NT2/D1 (cell line): ENCODE measurements around the gene RFC5.
"Not testable (repeated sequence)": the region's sequence is repeated elsewhere in the genome, so short reads cannot be mapped to it uniquely, and the experiment has no call there.

Experiments
- DNase-seq: peaks from one replicate; pipeline ENCODE4 v3.0.0-alpha.2; 2011; ENCODE audit warnings: low read depth, low spot score
- H3K27me3 ChIP-seq: 2 replicates; pipeline ENCODE4 v1.6.0; 2011; ENCODE audit warnings: mild to moderate bottlenecking; ENCODE audit not compliant: insufficient read length, insufficient read depth
- H3K36me3 ChIP-seq: 2 replicates; pipeline ENCODE4 v1.6.1; 2011; ENCODE audit warnings: mild to moderate bottlenecking, low read length, mixed read lengths; ENCODE audit not compliant: insufficient read depth, insufficient read length
- H3K4me1 ChIP-seq: 2 replicates; pipeline ENCODE4 v1.5.1; 2011; ENCODE audit not compliant: insufficient read depth, insufficient read length
- H3K4me3 ChIP-seq: 2 replicates; pipeline ENCODE4 v1.5.1; 2011; ENCODE audit warnings: low read depth; ENCODE audit not compliant: insufficient read length
- H3K9ac ChIP-seq: 2 replicates; pipeline ENCODE4 v1.6.0; 2011; ENCODE audit warnings: low read depth; ENCODE audit not compliant: insufficient read length
- H3K9me3 ChIP-seq: 2 replicates; pipeline ENCODE4 v1.5.1; 2011; ENCODE audit warnings: mild to moderate bottlenecking, low read length; ENCODE audit not compliant: insufficient read depth
- SUZ12 ChIP-seq: IDR thresholded peaks from 2 replicates; pipeline ENCODE4 v1.6.1; 2011; ENCODE audit not compliant: insufficient read length, insufficient read depth; ENCODE audit errors: extremely low read depth
- YY1 ChIP-seq: IDR thresholded peaks from 2 replicates; pipeline ENCODE4 v1.6.1; 2011; ENCODE audit not compliant: insufficient read length, insufficient read depth
- ZNF274 ChIP-seq: IDR thresholded peaks from 2 replicates; pipeline ENCODE4 v1.6.1; 2011; ENCODE audit warnings: mild to moderate bottlenecking, low read depth, low read length

Gene RFC5

DNA sequence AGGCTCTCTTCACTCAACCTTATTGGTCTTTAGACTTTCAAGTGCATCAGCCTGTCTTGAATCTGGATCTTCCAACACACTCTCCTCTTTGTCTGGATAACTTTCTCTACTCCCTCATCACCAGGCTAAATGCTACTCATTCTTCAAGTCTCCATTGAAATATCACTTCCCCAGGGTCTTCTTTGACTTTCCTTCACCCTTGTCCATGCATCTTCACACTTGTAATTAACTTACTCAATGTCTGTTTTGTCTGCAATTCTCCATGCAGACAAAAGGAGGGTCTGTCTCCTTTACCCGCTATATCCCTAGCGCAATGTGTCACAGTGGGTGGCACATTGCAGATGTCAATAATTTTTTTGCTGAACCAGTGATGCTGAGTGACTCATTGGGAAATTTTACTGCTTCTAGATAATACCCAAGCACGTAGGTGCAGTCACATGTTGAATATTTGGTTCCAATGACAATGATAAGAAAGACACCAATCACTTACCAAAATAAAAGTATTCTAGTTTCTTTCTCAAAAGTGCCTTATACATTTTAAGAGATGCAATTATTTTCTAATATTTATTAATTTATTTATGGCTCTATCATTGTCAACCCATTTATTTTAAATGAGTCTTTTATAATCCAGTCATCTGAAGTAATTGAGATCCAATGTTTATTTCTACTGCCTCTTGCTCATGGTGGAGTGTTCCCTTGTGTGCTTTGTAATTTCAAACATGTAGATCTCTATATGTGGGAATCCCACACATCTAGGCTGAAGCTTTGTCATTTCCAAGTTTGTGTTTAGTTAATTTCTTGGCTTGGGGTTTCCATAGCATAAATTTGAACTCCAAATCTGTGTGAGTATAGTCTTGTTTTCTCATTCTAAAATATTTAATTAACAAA lies 21.7 kb upstream of the RFC5 start:
- Histone ChIP-seq H3K4me1 (no peaks in the 10 kb centered on the region), H3K36me3 (no peaks in the 10 kb centered on the region), H3K4me3 (no peak overlapping the region), H3K27me3 (no peaks in the 10 kb centered on the region), H3K9ac (no peak overlapping the region), H3K9me3 (no peaks in the 10 kb centered on the region; the same call in 1 of the 2 replicates)
- DNase-seq = no peak
- TF ChIP-seq ZNF274 (no peak), YY1 (no peak), SUZ12 (no peak)

DNA sequence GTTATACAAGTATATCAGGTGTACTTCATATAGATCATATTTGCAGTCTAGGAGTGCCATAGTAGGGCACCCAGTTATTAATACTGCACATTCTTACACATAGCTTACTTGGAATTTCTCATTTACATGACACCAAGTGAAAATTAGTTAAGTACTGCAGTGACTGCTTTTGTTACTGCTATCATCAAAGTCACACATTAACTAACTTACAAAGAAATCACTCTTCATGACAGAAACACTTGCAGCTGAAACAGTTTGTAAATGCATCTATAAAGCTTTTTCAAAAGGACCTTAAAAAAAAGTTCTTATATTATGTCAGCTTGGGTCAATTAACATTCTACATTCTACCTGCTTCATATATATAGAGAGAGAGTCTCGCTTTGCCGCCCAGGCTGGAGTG lies 17.8 kb upstream of the RFC5 start:
- no peaks in the 10 kb centered on the region for H3K27me3 ChIP-seq
- H3K36me3 ChIP-seq = no peaks in the 10 kb centered on the region
- no peak overlapping the region for H3K9ac ChIP-seq
- H3K9me3 ChIP-seq = no peaks in the 10 kb centered on the region; the same call in 1 of the 2 replicates
- H3K4me3 ChIP-seq = no peak overlapping the region
- TF ChIP-seq SUZ12 (no peak), ZNF274 (no peak)
- no peak for DNase-seq
- no peaks in the 10 kb centered on the region for H3K4me1 ChIP-seq

DNA sequence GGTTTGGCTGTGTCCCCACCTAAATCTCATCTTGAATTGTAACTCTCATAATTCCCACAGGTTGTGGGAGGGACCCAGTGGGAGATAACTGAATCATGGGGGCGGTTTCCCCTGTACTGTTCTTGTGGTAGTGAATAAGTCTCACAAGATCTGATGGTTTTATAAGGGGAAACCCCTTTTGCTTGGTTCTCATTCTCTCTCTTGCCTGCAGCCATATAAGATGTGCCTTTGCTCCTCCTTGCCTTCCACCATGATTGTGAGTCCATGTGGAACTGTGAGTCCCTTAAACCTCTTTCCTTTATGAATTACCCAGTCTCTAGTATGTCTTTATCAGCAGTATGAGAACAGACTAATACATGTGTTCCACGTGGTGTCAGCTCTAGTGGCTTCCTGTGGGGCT lies 16.7 kb upstream of the RFC5 start:
- H3K27me3 ChIP-seq = not testable (repeated sequence)

DNA sequence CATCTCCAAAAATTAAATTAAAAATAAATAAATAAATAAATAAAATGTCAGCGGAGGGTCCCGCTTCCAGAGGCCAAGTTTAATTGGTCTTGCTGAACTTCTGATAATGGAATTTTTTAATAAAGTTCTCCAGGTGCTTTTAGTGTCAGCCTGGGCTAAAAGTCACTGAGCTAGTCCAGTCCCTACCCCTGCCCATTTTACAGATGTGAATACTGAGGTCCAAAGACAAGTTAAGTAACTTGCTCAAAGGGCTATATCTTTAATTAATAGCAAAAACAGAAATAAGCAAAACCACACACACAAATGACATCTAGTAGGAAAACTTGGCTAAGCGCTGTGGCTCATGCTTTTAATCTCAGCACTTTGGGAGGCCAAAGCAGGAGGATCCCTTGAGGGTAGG lies 5.6 kb upstream of the RFC5 start:
- H3K36me3 ChIP-seq = no peaks in the 10 kb centered on the region
- no peak for DNase-seq
- H3K4me1 ChIP-seq = peaks cover 2% of the 10 kb centered on the region
- H3K9me3 ChIP-seq = no peaks in the 10 kb centered on the region
- H3K4me3 ChIP-seq = no peak overlapping the region
- H3K27me3 ChIP-seq = no peaks in the 10 kb centered on the region
- TF ChIP-seq SUZ12 = no peak
- TF ChIP-seq ZNF274 = no peak
- no peak for TF ChIP-seq YY1
- no peak overlapping the region for H3K9ac ChIP-seq

More for the DNA sequence above, 16.7 kb upstream of the RFC5 start:
- not testable (repeated sequence) for DNase-seq, H3K9ac ChIP-seq, H3K9me3 ChIP-seq, H3K4me3 ChIP-seq, H3K4me1 ChIP-seq, H3K36me3 ChIP-seq

DNA sequence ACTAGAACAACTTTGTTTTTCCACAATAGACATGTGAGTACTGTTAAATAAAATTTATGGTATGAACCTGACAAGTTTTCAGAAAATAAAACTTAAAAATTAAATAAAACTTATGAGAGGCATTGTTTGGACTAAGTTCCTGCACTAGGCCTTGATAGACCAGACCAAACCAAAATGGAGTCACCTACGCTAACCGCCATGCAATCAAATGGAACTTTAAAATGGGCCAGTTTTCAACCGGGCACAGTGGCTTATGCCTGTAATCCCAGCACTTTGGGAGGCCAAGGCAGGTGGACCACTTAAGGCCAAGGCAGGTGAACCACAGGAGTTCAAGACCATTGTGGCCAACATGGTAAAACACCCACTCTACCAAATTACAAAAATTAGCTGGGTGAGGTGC lies 5.1 kb upstream of the RFC5 start:
- Histone ChIP-seq H3K4me3 (no peak overlapping the region), H3K36me3 (no peaks in the 10 kb centered on the region), H3K9me3 (no peaks in the 10 kb centered on the region), H3K9ac (no peak overlapping the region), H3K27me3 (no peaks in the 10 kb centered on the region), H3K4me1 (peaks cover 2% of the 10 kb centered on the region)
- no peak for TF ChIP-seq SUZ12
- no peak for TF ChIP-seq ZNF274
- DNase-seq = no peak

DNA sequence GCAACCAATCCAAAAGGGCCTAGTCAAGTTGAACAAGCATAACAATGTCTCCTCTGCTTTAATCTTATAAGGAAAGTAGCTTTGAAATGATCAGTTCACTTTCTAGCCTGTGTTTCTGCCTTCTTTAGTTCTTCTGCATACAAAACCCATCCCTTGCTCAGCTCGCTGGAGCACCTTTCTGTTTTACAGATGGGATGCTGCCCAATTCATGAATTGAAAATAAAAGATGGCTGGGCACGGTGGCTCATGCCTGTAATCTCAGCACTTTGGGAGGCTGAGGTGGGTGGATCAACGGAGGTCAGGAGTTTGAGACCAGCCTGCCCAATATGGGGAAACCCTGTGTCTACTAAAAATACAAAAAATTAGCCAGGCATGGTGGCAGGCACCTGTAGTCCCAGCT lies 4.5 kb upstream of the RFC5 start:
- no peak for TF ChIP-seq SUZ12
- TF ChIP-seq ZNF274 = no peak
- TF ChIP-seq YY1 = no peak
- Histone ChIP-seq H3K9ac (no peak overlapping the region), H3K27me3 (no peaks in the 10 kb centered on the region), H3K36me3 (no peaks in the 10 kb centered on the region), H3K4me1 (peaks cover 2% of the 10 kb centered on the region), H3K9me3 (no peaks in the 10 kb centered on the region), H3K4me3 (no peak overlapping the region)
- DNase-seq = no peak

DNA sequence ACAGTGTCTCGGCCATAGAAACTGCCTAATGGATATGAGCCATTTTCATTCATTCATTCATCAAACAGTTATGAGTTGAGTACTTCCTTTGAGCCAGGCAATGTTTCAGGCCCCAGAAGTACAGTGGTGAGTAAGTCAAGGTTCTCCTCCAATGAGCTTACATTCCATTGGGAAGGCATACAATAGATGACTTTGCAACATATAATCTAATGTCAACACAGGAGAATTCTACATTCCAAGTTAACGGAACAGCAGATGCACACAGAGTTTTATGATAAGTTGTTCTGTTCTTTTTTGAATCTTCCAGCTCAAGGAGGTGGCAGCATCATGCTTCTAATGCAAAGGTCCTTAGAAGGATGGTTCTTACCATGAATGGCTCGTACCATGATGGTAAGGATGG lies 3.2 kb upstream of the RFC5 start:
- Histone ChIP-seq H3K4me1 (peaks cover 2% of the 10 kb centered on the region), H3K9ac (no peak overlapping the region), H3K36me3 (peaks cover 5% of the 10 kb centered on the region), H3K4me3 (no peak overlapping the region), H3K27me3 (no peaks in the 10 kb centered on the region), H3K9me3 (no peaks in the 10 kb centered on the region)
- TF ChIP-seq ZNF274 (no peak), SUZ12 (no peak), YY1 (no peak)
- no peak for DNase-seq
